Left lung (tissue), 10 donors: ENCODE data around the gene SCGB3A2. TPM values are rescaled to one million over a fixed set of nuclear protein-coding genes. Genes with fewer than 3 reads are reported as not detected.

ENCODE experiments used
- ATAC-seq: fragments of 200-7000 bp; cut with Tn5 transposase; one replicate; pipeline ENCODE4 v1.9.1; 2020; ENCODE audit warnings: moderate library complexity
- DNase-seq, 4 donors: peaks; one replicate each; pipeline ENCODE4 v3.0.0-alpha.2; 2013 to 2020
- H3K27ac ChIP-seq, 2 donors: fragments of 200-600 bp; sonication (generic) in 1 of 2; one replicate each; pipeline versions ENCODE4 v1.5.0 to v1.8.0; 2020 to 2021
- H3K27me3 ChIP-seq, 2 donors: fragments of 200-600 bp; sonication (generic) in 1 of 2; one replicate each; pipeline versions ENCODE4 v1.5.0 to v1.8.0; 2020 to 2021
- H3K36me3 ChIP-seq, 2 donors: fragments of 200-600 bp; sonication (generic) in 1 of 2; one replicate each; pipeline versions ENCODE4 v1.5.0 to v1.8.0; 2020 to 2021
- H3K4me1 ChIP-seq, 2 donors: fragments of 200-600 bp; one replicate each; pipeline ENCODE4 v1.8.0; 2021
- H3K4me3 ChIP-seq, 2 donors: fragments of 200-600 bp; sonication (generic) in 1 of 2; one replicate each; pipeline versions ENCODE4 v1.5.0 to v1.8.0; 2020 to 2021; ENCODE audit warnings: mild to moderate bottlenecking in 1 of 2
- H3K9me3 ChIP-seq, 2 donors: fragments of 200-600 bp; sonication (generic) in 1 of 2; one replicate each; pipeline versions ENCODE4 v1.5.0 to v1.8.0; 2020 to 2021
- intact Hi-C, 2 donors: fragments of 100-400 bp; cut with DNase I; formaldehyde crosslinking; loops; one replicate each; pipeline versions ENCODE4 v1.11.2 to v1.14.2; 2022
- polyA plus RNA-seq, 6 donors: library from polyadenylated mRNA; unstranded; fragments of 120-200 nt; gene quantifications; one replicate each; pipeline ENCODE4 v1.2.1, GENCODE V29; 2013; ENCODE audit not compliant: insufficient read length in 6 of 6
- total RNA-seq, 2 donors: library from RNA; stranded (reverse); fragmentation: NEBNext Ultra II Directional; extraction: Animal tissue kit (Norgen Biotek cat#: 25700); gene quantifications; one replicate each; pipeline ENCODE4 v1.2.1, GENCODE V29; 2021
- TF ChIP-seq, protein P1 (sequence below), 2 donors: fragments of 200-600 bp; sonication (generic) in 1 of 2; IDR thresholded peaks; one replicate each; pipeline versions ENCODE4 v1.5.0 to v1.8.0; 2021; ENCODE audit warnings: antibody characterized with exemption in 2 of 2
- donor health status: DM: no; HTN: yes; CAD: no.
- donor health status: DM: no; HTN: no; CAD: no.

SCGB3A2 gene
- total and polyA plus RNA-seq, 8 donors, result 76.6 to 2,625 (median 1,609) TPM

DNA sequence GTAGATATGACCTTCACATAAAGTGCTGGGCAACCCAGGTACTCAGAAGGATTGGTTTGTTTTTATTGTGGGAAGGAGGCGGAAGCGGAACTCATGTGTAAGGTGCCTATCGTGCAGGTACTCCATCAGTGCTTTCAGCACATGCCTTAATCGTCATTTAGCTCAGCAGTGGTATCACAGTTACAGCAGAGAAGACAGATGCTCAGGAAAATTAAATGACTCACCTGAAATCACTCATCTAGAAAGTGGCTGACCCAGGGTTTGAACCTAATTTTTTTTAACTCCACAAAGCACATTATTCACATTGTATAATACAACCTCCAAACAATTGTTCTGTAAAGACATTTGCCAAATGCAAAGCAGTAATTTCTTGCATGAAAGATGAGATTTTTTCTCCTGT is 25.6 kb downstream of the SCGB3A2 start:
- TF ChIP-seq, protein P1, sequence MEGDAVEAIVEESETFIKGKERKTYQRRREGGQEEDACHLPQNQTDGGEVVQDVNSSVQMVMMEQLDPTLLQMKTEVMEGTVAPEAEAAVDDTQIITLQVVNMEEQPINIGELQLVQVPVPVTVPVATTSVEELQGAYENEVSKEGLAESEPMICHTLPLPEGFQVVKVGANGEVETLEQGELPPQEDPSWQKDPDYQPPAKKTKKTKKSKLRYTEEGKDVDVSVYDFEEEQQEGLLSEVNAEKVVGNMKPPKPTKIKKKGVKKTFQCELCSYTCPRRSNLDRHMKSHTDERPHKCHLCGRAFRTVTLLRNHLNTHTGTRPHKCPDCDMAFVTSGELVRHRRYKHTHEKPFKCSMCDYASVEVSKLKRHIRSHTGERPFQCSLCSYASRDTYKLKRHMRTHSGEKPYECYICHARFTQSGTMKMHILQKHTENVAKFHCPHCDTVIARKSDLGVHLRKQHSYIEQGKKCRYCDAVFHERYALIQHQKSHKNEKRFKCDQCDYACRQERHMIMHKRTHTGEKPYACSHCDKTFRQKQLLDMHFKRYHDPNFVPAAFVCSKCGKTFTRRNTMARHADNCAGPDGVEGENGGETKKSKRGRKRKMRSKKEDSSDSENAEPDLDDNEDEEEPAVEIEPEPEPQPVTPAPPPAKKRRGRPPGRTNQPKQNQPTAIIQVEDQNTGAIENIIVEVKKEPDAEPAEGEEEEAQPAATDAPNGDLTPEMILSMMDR (IDR thresholded peaks at IDR 0.05), result no peak
- no peaks in the 10 kb centered on the region for H3K4me1 ChIP-seq
- H3K9me3 ChIP-seq, result no peaks in the 10 kb centered on the region
- intact Hi-C loops, result no loop called here
- H3K36me3 ChIP-seq, result no peaks in the 10 kb centered on the region
- no peak overlapping the region for H3K27ac ChIP-seq
- DNase-seq (no peak), ATAC-seq (no peak)
- no peaks in the 10 kb centered on the region for H3K27me3 ChIP-seq
- H3K4me3 ChIP-seq, result no peak overlapping the region

DNA sequence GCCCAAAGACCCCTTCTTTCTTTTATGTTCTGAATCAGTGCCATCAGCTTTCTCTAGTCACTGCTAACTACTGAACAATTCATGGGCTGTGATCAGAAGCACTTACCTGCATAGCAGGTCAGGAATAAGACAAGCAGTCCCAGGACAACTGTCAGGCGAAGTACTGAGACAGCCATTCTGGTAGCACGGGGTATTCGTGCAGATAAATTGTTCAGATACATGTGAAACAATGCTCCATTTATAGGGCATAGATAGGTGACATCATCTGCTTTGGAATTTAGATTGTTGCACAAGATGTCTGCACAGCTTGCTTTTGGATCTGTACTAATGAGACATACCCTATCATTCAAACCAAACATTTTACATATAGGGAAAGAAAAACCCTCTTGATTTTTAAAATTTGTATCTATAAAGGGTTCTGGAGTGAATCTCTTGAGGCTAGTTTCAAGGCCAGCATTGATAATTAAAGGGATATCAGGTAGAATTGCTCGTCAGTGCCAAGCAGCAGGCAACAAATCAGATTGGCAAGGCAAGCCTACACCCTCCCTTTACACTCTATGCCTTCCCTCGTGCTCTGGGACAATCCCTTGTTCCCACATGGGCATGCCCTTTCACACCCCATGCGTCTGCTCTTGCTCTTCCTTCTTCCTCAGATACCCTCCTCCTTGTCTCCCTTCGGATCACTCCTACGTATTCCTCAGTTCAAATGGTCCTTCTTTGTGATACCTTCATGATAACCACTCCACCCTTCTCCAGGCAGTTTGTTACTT is 28.0 kb downstream of the SCGB3A2 start, which contains the start of gene C5orf46:
Gene C5orf46, minus strand, starts transcription at position 213 of the 770 bp plus-strand sequence. Its CDS starts 37 bp downstream, at position 176.
- intact Hi-C loops, result no loop called here
- no peaks in the 10 kb centered on the region for H3K4me1 ChIP-seq
- no peaks in the 10 kb centered on the region for H3K9me3 ChIP-seq
- H3K27ac ChIP-seq, result no peak within 1 kb of the TSS
- no peak for ATAC-seq
- TF ChIP-seq, protein P1 (IDR thresholded peaks at IDR 0.05), result no peak
- no peak within 1 kb of the TSS for H3K4me3 ChIP-seq
- H3K36me3 ChIP-seq, result no peaks in the 10 kb centered on the region
- DNase-seq, result no peak
- no peaks in the 10 kb centered on the region for H3K27me3 ChIP-seq

DNA sequence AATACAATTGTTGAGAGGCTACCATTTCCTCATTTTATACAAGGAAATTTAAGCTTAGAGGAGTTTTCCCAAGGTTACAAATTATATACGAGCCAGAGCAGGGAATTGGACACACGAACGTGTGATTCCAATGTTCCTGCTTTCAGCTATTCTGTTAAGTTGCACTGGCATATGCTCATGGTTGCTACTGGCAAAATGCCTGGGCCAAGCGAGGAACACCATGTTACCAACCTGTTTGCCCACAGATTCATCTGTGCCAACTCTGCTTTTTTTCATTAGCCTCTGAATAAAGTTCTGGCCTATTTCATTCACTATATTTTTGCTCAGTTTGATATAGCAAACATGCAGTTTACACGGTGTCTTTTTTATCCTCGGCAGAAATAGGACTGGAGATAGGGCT is 32.9 kb downstream of the SCGB3A2 start:
- Histone ChIP-seq H3K27me3 (no peaks in the 10 kb centered on the region), H3K4me3 (no peak overlapping the region), H3K36me3 (no peaks in the 10 kb centered on the region), H3K27ac (no peak overlapping the region), H3K9me3 (no peaks in the 10 kb centered on the region), H3K4me1 (no peaks in the 10 kb centered on the region)
- TF ChIP-seq, protein P1 (IDR thresholded peaks at IDR 0.05), result no peak
- intact Hi-C loops, result no loop called here
- DNase-seq (no peak), ATAC-seq (peak; percentile 19)

DNA sequence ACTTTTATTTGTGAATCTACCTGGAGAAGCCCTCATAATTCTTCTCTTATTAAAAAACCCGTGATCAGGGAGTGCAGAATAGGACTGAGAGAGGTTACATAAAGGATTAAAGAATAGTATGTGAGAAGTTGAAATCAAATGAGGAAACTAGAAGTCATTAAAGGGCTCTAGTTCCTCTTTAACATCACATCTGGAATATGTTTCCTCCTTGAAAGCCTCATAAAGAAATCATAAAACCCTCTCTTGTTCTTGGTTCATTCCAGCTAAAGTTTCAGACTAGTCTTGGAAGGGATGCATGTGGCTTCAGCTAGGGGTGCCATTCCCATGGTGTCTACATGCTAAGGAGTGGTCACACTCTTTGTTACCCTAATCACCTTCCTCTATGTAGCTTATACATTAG is 33.5 kb downstream of the SCGB3A2 start:
- intact Hi-C loops, result no loop called here
- Histone ChIP-seq H3K4me1 (no peaks in the 10 kb centered on the region), H3K36me3 (no peaks in the 10 kb centered on the region), H3K9me3 (no peaks in the 10 kb centered on the region), H3K27ac (no peak overlapping the region), H3K27me3 (no peaks in the 10 kb centered on the region), H3K4me3 (no peak overlapping the region)
- no peak for DNase-seq
- ATAC-seq, result no peak
- TF ChIP-seq, protein P1 (IDR thresholded peaks at IDR 0.05), result no peak

DNA sequence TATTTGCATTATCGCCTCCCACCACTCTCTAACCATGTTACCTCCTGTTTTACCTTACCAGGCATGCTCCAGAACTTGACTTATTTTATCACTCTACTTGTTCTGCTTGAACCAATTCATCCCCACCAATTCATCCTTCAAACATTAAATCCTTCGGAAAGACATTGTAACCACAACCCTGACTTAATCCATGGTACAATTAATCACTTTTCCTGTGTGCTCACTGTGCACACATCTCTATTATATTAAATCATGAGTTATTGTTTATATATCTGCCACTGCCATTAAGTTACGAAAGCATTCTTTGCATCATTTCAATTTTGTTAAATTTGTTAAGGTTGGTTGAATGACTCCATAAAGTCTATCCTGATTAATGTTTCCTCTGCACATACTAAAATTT is 35.3 kb downstream of the SCGB3A2 start:
- H3K4me3 ChIP-seq, result no peak overlapping the region
- H3K9me3 ChIP-seq, result no peaks in the 10 kb centered on the region
- H3K36me3 ChIP-seq, result no peaks in the 10 kb centered on the region
- H3K4me1 ChIP-seq, result no peaks in the 10 kb centered on the region
- H3K27me3 ChIP-seq, result no peaks in the 10 kb centered on the region
- intact Hi-C loops, result no loop called here
- DNase-seq, result no peak
- H3K27ac ChIP-seq, result no peak overlapping the region
- TF ChIP-seq, protein P1 (IDR thresholded peaks at IDR 0.05), result no peak
- ATAC-seq, result no peak
